IPS DF 4.7 (cell line): Measurements from ENCODE around the gene LSG1.
"Not testable (repeated sequence)": the region's sequence is repeated elsewhere in the genome, so short reads cannot be mapped to it uniquely, and the experiment has no call there.

Experiments used
- DNase-seq: peaks from one replicate; pipeline ENCODE4 v3.0.0-alpha.2; 2013; ENCODE audit warnings: low spot score; ENCODE audit errors: extremely low read depth

The LSG1 gene

DNA sequence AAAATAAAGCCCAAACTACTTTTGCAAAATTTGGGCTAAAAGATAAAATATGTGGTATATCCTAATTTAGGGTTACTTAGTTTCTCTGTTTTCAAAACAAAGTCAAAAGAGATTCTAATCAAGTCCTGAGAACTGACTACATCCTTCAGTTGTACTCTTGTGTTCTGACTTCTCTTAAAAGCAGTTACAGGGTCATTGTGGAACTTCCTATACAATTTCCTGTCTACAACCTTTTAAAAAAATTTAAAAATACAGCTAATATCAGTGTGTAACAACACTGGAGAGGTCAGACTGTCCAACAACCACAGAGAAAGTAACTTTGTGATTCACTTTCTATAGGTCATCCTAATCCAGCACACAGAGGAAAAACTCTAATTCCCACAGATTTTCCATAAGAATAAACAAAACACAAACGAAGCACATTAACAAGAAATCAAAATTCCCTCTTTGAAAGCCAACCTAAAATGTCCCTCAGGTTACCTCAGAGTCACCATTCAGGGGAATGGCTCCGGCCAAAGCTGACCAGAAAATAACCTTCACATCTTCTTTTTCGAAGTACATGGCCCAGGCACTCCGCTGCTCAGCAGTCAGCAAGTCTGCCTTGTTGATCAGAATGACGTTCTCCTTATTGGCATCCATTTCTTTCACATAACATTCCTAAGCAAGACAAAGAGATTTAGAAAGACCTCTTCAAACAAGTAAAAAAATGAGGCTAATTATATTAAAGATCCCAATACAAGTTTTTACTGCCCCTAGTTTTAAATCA is 13.3 kb downstream of the LSG1 start:
- DNase-seq: no peak

DNA sequence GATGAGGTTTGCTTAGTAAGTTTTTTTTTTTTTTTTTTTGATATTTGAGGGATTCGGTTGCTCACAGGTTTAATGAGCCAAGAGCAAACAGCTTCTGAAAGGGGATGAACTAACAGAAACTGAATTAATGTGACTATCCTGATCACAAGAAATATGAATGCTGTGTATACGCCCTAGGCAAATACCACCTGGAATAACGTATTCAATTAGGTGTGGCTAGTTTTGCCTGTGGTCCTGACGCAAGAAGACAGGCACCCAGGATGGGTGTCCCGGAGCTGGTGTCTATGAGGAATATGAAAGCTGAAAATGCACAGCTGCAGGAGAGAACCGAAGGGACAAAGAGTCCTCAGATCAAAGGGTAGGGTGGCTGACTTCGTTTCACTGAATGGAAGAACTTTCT is 14.6 kb downstream of the LSG1 start:
- DNase-seq: no peak

DNA sequence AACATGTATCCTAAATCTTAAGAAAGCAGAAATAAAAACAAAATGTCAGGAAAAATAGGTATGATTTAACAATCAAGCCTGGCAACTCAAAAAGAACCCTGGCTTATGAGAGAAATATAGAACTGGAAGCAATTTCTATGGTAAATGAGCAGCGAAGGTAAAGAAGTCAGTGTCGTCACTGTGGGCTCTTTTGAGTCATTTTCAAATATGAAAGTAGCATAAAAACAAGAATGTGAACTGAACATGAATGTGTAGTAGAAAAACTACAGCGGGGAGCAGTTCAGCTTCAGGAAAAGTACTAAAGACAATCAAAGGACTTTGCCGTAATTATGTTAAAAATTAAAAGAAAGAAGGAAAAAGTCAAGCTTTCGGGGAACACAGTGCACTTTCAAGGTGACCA is 17.5 kb downstream of the LSG1 start:
- no peak for DNase-seq

DNA sequence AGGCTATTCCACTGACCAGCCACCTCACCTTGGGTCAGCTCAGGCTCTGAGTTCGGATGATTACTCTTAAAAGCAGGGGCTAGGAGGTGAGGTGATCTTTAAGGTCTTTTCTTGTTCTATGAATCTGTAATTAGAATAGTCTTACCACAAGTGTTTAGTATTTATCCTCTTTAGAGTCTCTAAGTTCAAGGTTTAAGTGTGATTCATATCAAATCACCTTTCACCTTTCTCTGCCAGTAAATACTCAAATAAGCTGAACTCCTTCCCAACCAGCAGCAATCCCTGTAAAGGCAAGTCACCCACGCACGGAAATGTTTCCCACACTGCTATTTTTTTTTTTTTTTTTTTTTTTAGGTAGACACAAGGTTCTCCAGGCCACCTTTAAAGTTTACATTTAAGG is 24.2 kb downstream of the LSG1 start:
- no peak for DNase-seq

DNA sequence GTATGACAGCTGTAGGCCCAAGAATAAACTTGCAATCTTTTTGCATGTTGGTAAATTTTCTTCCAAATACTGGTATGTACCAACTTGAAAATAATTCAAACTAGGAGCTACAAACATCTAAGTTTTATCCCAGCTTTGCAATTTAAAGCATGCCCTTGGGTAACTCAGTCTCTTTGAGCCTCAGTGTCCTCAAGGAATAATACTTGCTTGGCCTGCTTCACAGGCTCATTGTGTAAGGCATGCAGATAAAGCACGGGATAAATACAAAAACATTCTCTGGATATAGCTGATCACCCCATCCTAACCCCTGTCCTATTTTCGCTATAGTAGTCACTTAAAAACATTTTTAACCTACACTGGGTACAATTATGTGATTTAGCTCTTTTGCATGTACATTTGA is 29.2 kb downstream of the LSG1 start:
- DNase-seq: no peak

DNA sequence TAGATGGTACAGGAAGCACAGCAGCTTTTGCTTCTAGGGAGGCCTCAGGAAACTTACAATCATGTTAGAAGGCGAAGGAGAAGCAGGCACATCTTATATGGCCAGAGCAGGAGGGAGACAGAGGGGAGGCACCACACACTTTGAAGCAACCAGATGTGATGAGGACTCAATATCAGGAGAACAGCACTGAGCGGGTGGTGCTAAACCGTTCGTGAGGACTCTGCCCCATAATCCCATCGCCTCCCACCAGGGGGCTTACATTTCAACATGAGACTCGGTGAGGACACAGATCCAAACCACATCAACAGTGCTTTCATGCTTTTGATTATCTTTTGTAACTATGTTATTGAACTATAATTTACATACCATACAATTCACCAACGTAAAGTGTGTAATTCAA is 31.2 kb downstream of the LSG1 start:
- DNase-seq: no peak

DNA sequence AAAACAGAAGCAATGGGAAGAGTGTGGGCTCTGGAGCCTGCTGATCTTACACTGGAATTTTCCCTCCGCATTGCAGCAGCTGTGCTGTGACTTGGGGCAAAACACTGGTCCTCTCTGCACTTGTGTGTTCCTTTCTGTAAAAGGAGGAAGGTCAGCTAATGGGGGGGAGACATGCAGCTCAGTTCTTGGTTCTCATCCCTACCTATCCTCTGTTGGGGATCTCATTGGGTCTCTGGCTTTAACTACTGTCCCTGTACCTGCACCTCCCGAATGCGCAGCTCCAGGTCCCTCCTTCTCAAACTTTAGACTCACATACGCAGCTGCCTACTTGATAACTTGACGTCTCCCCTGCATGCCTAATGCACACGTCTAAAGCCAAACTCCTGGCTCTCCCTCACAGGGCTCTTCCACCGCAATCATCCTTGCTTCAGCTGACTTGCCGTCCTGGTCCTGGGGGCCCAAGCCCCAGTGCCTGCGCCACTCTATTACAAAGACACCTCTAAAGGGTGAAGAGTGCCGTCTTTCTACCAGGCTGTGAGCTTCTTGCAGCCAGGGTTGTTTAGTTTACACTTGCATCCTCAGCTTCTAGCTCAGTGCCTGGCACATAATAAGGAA is 32.9 kb downstream of the LSG1 start:
- DNase-seq: no peak

DNA sequence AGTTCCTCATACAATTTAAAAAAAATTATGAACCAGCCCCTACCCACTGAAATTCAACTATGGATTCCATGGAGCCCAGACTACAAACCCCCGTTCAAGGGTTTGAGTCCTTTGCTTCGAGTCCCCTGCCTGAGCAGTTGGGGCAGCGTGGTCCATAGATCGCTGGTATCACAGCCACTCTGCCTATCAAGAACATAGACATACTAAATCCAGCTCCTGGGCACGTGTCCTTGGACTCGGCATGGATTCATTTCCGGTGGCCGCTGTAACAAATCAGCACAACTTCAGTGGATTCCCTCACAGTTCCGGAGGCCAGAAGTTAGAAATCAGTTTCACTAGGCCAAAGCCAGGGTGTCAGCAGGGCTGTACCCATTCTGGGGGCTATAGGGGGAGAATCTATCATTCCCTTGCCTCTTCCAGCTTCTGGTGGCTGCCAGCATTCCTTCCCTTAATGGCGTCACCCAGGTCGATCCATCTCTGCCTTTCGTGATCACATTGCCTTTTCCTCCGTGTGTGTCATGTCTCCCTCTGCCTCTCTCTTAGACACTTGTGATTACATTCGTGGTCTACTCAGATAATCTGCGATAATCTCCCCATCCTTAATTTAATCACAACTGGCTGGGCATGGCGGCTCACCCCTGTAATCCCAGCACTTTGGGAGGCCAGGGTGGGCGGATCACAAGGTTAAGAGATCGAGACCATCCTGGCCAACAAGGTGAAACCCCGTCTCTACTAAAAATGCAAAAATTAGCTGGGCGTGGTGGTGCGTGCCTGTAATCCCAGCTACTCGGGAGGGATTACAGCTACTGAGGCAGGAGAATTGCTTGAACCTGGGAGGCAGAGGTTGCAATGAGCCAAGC is 34.2 kb downstream of the LSG1 start:
- DNase-seq: no peak

DNA sequence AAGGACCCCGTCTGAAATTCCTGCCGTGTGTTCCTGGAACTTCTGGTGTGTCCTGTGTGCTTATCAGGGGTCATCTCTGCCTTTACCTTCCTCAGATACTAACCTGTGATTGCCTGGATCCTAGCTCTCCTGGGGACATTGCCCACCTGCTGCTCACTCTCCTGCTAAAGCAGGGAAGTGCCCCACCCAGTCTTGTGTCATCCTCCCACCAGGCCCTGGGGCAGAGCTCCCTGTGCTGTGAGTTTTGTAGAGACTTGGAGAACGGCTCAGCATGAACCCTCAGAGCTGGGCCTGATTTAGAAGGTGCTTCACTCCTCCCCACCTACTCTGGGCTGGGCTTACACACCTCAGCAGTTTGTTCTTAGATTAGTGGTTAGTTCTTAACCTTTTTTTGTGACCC is 34.9 kb downstream of the LSG1 start:
- no peak for DNase-seq

DNA sequence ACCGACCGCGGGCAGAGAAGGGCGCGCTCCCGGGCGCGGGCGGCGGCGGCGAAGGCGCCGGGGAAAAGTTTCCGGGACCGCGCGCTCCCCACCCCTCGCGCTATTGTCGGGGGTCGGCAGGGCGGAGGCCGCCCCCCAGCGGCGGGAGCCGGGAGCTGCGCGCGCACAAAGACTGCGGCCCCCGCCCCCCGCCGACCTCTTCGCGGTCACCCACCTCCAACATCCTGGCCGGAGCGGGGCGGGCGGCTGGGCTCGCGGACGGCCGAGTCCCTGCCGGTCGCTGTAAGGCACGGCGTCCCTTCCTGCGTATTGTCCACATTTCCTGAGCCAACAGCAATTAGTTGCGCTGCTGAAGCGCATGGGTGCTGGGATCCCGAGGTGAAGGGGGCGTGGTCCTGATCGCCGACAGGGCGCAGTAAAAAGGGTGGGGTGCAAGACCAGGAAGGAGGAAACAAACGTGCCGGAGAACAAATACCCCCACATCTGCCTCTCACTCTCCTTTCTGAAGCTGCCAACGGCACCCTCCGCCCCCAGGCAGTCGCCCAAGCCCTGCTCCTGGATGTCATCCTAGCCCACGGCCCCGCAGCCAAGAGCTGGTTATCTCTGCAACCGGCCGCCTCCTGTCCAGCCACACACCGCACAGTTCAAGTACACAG is 38.5 kb downstream of the LSG1 start, which contains the start of gene TMEM44:
Gene TMEM44 (minus strand): TSS at position 71 of the 656 bp plus-strand sequence. CDS start 204 bp downstream, outside the sequence.
- peak; percentile 36 for DNase-seq

DNA sequence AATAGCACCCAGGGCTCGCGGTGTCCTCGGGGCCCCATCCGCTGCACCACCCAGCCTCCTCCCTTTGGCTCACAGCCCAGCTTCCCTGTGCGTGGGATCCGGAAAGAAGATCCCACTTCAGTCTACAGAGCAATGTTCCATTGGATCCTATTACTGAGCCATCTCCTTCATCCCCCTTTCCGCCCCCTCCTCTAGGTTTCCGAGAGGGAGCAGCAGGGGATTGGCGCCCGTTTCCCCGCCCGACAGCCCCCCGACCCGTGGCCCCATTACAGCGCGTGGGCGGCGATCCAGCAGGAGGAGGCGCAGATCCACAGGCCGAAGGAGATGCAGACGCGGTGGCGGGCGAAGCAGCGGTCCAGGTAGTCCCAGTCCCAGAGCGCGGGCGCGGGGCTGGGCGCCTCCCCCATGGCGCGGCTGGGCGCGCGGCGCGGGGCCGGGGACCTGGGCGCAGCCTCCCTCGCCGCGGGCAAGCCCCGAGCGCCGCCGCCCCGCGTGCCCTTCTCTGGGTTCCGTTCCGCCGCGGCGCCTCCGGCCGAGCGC is 39.1 kb downstream of the LSG1 start:
- DNase-seq: no peak

DNA sequence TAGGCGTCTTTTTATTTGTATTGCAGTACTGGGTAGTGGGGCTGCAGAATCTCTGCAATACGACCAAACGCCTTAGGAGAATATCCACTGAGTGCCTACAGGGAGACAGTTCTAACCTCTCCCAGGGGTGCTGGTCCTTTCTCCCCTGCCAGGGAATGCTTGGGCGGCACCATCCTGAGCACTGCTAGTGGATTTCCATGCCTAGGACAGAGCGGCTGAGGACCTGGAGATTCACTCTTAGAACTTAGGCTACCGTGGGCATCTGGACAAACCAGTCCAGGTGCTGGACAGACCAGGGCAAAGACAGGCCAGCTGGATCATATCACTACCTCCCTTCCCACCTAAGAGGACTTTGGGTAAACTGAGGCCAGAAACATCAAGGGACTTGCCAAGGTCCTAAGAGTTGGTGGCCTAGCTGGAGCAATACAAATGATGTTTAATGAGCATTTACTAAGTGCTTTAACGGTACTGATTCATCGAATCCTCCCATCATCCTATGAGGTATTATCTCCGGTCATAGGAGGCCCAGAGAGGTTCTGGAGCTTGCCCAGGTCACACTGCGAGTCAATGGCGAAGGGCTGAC is 39.7 kb downstream of the LSG1 start:
- DNase-seq: no peak

DNA sequence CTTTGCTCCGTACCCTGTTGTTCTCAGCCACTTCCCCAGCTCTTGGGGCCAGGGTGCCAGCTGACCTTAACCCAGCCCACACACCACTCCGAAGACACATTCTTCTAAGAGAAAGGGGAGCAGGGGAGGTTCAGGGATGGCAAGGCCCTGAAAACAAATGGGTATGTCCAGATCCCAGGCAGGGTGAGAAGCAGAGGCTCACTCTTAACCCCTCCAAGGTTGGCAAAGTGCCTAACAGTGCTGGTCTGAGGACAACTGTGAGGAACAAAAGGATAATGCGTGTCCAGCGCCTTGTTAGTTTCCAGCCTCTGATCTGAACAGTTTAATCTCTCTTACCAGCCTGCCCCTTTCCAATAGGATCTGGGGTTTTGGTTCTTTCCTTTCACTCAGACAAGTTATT is 40.3 kb downstream of the LSG1 start:
- no peak for DNase-seq

DNA sequence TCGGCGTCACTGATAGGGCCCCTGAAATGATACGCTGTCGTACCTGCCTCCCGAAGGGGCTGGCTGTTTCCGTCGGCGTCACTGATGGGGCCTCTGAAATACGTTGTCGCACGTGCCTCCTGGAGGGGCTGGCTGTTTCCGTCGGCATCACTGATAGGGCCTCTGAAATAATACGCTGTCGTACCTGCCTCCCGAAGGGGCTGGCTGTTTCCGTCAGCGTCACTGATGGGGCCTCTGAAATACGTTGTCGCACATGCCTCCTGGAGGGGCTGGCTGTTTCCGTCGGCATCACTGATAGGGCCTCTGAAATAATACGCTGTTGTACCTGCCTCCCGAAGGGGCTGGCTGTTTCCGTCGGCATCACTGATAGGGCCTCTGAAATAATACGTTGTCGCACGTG is 41.3 kb downstream of the LSG1 start:
- DNase-seq: not testable (repeated sequence)

DNA sequence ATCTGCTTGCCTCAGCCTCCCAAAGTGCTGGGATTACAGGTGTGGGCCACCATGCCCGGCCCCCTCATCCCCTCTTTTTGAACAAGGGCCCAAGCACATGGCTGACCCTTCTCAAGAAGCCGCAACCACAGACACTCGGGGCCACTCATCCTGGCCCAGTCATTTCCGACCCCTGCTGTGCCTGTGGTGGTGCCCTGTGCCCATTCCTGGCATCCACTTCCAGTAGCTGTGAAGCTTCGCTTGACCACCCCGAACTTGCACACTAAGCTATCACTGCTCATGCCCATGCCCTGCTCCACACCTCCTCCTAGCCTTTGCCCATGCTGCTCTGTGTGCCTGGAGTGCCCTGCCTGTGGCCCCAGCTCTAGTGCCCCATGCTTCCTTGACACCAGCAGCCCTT is 47.0 kb downstream of the LSG1 start:
- DNase-seq: no peak

DNA sequence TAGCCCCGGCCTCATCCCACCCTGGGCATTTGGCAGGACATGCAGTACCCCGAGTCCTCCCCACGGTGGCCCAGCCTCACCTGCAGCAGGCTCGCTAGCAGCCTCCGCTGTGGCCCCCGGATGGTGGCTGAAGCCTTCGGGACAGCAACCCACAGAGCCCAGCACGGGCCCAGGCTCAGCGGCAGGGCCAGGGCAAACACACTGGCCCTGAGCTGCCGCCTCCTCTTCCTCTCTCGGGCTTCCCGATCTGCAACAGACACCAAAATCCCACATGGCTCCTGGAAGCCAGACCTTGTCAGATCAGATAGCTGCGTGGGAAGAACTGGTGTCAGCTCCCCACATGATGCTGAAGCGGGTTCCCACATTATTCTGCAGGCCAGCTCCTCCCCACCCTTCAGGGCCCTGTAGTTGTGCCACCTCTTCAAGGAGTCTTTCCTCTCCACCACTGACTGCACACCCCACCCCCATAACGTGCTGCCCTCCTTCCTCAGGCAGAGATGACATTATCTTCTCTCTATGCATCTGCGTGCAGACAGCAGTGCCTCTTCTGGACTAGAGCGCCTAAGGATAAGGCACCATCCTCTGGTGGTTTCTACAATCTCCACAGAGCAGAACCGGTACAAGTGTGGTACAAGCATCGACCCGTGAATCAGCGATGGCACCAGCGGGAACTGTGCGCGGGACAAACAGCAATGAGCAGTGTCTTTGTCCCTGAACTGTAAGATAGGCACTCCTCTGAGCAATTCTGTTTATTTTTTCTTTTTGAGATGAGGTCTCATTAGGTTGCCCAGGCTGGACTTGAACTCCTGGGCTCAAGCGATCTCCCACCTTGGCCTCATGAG is 48.3 kb downstream of the LSG1 start:
- DNase-seq: no peak

DNA sequence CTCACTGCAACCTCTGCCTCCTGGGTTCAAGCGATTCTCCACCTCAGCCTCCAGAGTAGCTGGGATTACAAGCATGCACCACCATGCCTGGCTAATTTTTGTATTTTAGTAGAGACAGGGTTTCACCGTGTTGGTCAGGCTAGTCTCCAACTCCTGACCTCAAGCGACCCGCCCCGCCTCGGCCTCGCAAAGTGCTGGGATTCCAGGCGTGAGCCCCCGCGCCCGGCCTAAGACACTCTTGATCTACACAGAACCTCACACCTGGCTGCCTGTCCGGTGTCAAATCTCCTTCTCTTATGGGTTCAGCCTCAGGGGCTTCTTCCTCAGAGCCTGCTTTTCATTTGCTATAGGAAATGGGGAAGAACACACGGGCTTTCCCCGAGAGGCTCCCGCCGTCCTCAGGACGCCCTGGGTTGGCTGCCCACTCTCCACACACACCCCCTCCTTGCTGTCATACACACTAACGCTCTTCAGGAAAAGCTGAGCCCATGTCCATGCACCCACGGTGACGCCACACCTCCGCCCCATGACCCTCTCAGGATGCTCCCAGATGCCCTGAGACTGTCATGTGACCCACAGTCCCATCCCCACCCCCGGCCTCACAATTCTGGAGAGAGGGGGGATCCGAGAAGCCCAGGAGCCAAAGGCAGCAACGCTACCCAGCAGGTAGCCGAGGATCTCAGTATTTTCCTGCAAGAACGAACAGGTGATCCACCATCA is 49.2 kb downstream of the LSG1 start:
- no peak for DNase-seq

DNA sequence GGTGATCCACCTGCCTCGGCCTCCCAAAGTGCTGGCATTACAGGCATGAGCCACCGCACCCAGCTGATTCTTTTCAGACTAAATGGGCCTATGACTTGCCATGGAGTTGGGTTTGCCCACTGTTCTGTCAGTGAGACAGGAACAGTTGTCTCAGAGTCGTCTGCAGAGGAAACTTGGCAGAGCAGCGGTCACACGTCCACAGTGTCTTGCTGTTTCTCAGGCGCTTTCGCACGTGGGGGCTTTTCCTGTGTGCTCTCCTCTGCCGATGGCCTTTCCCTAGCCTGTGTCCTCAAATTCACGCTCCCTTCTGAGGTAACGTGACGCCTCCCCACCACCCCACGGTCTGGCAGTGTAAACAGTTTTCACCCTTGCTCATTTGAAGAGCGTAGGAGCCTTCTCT is 50.0 kb downstream of the LSG1 start:
- DNase-seq: no peak

DNA sequence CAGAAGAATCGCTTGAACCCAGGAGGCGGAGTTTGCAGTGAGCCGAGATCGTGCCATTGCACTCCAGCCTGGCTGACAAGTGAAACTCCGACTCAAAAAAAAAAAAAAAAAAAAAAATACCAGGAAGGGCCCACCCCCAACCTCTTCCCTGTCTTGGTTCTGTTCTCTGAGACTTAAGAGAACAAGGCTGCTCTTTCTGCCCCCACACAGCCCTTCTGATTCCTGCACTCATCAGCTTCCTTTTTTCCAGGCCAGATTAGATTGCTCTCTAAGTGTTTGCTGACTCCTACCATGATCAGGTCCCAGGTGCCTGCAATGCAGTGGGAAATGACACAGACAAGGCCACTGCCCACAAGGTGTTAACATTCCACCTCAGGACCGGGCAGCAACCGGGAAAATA is 51.8 kb downstream of the LSG1 start:
- no peak for DNase-seq

DNA sequence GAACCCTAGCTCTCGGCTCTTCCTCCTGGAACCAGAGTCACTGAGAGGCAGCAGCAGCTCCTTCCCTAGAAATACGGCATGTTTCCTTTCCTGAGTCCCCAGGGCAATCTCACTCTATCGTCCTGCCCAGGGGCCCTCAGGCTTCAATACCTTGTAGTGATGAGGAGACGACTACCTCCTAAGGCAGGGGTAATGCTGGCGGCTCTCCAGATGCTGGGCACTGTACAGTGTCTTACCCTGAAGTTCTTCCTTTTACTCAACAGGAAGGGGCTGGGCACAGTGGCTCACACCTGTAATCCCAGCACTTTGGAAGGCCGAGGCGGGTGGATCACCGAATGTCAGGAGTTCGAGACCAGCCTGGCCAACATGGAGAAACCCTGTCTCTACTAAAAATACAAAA is 52.2 kb downstream of the LSG1 start:
- DNase-seq: no peak
